Muscle layer of duodenum (tissue), 2 donors: ENCODE results near the gene SIX6.
"Not testable (repeated sequence)": the region's sequence is repeated elsewhere in the genome, so short reads cannot be mapped to it uniquely, and the experiment has no call there.

Source experiments
- H3K27ac ChIP-seq: one replicate; pipeline ENCODE4 v1.7.0; 2013; ENCODE audit warnings: mild to moderate bottlenecking, low read length
- H3K27me3 ChIP-seq: one replicate; pipeline ENCODE4 v1.7.0; 2013; ENCODE audit warnings: low read depth, mild to moderate bottlenecking, control low read depth, low read length
- H3K36me3 ChIP-seq, 2 donors: one replicate each; pipeline ENCODE4 v1.7.0; 2013; ENCODE audit warnings: low read length in 2 of 2, control low read depth in 1 of 2, mild to moderate bottlenecking in 1 of 2; ENCODE audit not compliant: insufficient read depth in 2 of 2, control insufficient read depth in 1 of 2
- H3K4me1 ChIP-seq, 2 donors: one replicate each; pipeline ENCODE4 v1.7.0; 2013; ENCODE audit warnings: low read length in 2 of 2, mild to moderate bottlenecking in 2 of 2, control low read depth in 1 of 2, moderate library complexity in 1 of 2; ENCODE audit not compliant: insufficient read depth in 2 of 2, control insufficient read depth in 1 of 2
- H3K4me3 ChIP-seq, 2 donors: one replicate each; pipeline ENCODE4 v1.7.0; 2013; ENCODE audit warnings: low read length in 2 of 2, low read depth in 1 of 2, mild to moderate bottlenecking in 1 of 2
- H3K9me3 ChIP-seq, 2 donors: one replicate each; pipeline ENCODE4 v1.7.0; 2013; ENCODE audit warnings: low read length in 2 of 2, control low read depth in 1 of 2, mild to moderate bottlenecking in 1 of 2; ENCODE audit not compliant: control insufficient read depth in 1 of 2
- donor health status: healthy.

SIX6 gene

GRCh38 chr14:60508707-60509437 lies at the start of gene SIX6:
Gene SIX6 (plus strand): TSS chr14:60509146. CDS start chr14:60509399, 253 bp downstream.
- Histone ChIP-seq H3K4me1 (peaks cover 0 to 39% of the 10 kb centered on the region in 2 donors), H3K9me3 (peaks cover 0 to 3% of the 10 kb centered on the region in 2 donors), H3K27ac (no peak within 1 kb of the TSS), H3K36me3 (no peaks in the 10 kb centered on the region), H3K27me3 (peaks cover 89% of the 10 kb centered on the region), H3K4me3 (peak within 1 kb of the TSS in 1 of 2 donors; percentile 26)

- not testable (repeated sequence) for H3K9me3 ChIP-seq, H3K4me3 ChIP-seq, H3K36me3 ChIP-seq, H3K27me3 ChIP-seq, H3K4me1 ChIP-seq, H3K27ac ChIP-seq
These were observed 28.7 kb upstream of the SIX6 start for GRCh38 chr14:60480248-60480647.

- H3K4me3 ChIP-seq, result no peak overlapping the region
These were observed 26.2 kb upstream of the SIX6 start for GRCh38 chr14:60482743-60483142.

GRCh38 chr14:60485057-60485597 lies 23.8 kb upstream of the SIX6 start:
- Histone ChIP-seq H3K4me1 (peaks cover 0 to 10% of the 10 kb centered on the region in 2 donors), H3K27ac (no peak overlapping the region), H3K36me3 (no peaks in the 10 kb centered on the region), H3K27me3 (peaks cover 23% of the 10 kb centered on the region), H3K9me3 (peaks cover 0 to 6% of the 10 kb centered on the region in 2 donors), H3K4me3 (peak overlapping the region in 1 of 2 donors; percentile 51)

More at GRCh38 chr14:60482743-60483142, 26.2 kb upstream of the SIX6 start:
- peaks cover 23% of the 10 kb centered on the region for H3K27me3 ChIP-seq
- H3K36me3 ChIP-seq, result no peaks in the 10 kb centered on the region
- H3K4me1 ChIP-seq, result peaks cover 0 to 10% of the 10 kb centered on the region in 2 donors
- peaks cover 0 to 6% of the 10 kb centered on the region in 2 donors for H3K9me3 ChIP-seq
- no peak overlapping the region for H3K27ac ChIP-seq

GRCh38 chr14:60485598-60486251 lies 23.2 kb upstream of the SIX6 start, which contains the start of gene C14orf39:
Gene C14orf39 (minus strand): TSS chr14:60486063. CDS start chr14:60485078, 985 bp downstream.
- peaks cover 0 to 10% of the 10 kb centered on the region in 2 donors for H3K4me1 ChIP-seq
- no peaks in the 10 kb centered on the region for H3K9me3 ChIP-seq
- H3K4me3 ChIP-seq, result peak within 1 kb of the TSS in 1 of 2 donors; percentile 51
- H3K27ac ChIP-seq, result no peak within 1 kb of the TSS
- peaks cover 23% of the 10 kb centered on the region for H3K27me3 ChIP-seq
- H3K36me3 ChIP-seq, result no peaks in the 10 kb centered on the region

- Histone ChIP-seq H3K4me3 (no peak overlapping the region), H3K9me3 (no peaks in the 10 kb centered on the region), H3K27me3 (peaks cover 23% of the 10 kb centered on the region), H3K4me1 (peaks cover 0 to 10% of the 10 kb centered on the region in 2 donors), H3K27ac (no peak overlapping the region), H3K36me3 (no peaks in the 10 kb centered on the region)
These were observed 21.7 kb upstream of the SIX6 start for GRCh38 chr14:60487211-60487610.

- H3K36me3 ChIP-seq, result no peaks in the 10 kb centered on the region
- H3K27ac ChIP-seq, result no peak overlapping the region
- H3K4me1 ChIP-seq, result peaks cover 0 to 10% of the 10 kb centered on the region in 2 donors
- no peaks in the 10 kb centered on the region for H3K9me3 ChIP-seq
- H3K27me3 ChIP-seq, result peaks cover 23% of the 10 kb centered on the region
- no peak overlapping the region for H3K4me3 ChIP-seq
These were observed 20.8 kb upstream of the SIX6 start for GRCh38 chr14:60488175-60488574.

GRCh38 chr14:60490270-60490669 lies 18.7 kb upstream of the SIX6 start:
- Histone ChIP-seq H3K4me3 (no peak overlapping the region), H3K9me3 (no peaks in the 10 kb centered on the region), H3K36me3 (no peaks in the 10 kb centered on the region), H3K27ac (no peak overlapping the region), H3K4me1 (peaks cover 0 to 9% of the 10 kb centered on the region in 2 donors), H3K27me3 (peaks cover 17% of the 10 kb centered on the region)

- Histone ChIP-seq H3K36me3 (no peaks in the 10 kb centered on the region), H3K4me3 (no peak overlapping the region), H3K4me1 (no peaks in the 10 kb centered on the region), H3K9me3 (no peaks in the 10 kb centered on the region), H3K27ac (no peak overlapping the region), H3K27me3 (peaks cover 2% of the 10 kb centered on the region)
These were observed 13.0 kb upstream of the SIX6 start for GRCh38 chr14:60495946-60496345.

GRCh38 chr14:60502541-60502940 lies 6.4 kb upstream of the SIX6 start:
- Histone ChIP-seq H3K4me3 (no peak overlapping the region), H3K36me3 (no peaks in the 10 kb centered on the region), H3K4me1 (peaks cover 0 to 6% of the 10 kb centered on the region in 2 donors), H3K27me3 (peaks cover 46% of the 10 kb centered on the region), H3K9me3 (no peaks in the 10 kb centered on the region), H3K27ac (no peak overlapping the region)

GRCh38 chr14:60505448-60505847 lies 3.5 kb upstream of the SIX6 start:
- Histone ChIP-seq H3K36me3 (no peaks in the 10 kb centered on the region), H3K27ac (no peak overlapping the region), H3K4me3 (no peak overlapping the region), H3K9me3 (no peaks in the 10 kb centered on the region), H3K4me1 (peaks cover 0 to 29% of the 10 kb centered on the region in 2 donors), H3K27me3 (peaks cover 75% of the 10 kb centered on the region)
